ENCODE measurements around the gene RAN.
"Not testable (repeated sequence)": the region's sequence is repeated elsewhere in the genome, so short reads cannot be mapped to it uniquely, and the experiment has no call there.

The RAN gene

DNA sequence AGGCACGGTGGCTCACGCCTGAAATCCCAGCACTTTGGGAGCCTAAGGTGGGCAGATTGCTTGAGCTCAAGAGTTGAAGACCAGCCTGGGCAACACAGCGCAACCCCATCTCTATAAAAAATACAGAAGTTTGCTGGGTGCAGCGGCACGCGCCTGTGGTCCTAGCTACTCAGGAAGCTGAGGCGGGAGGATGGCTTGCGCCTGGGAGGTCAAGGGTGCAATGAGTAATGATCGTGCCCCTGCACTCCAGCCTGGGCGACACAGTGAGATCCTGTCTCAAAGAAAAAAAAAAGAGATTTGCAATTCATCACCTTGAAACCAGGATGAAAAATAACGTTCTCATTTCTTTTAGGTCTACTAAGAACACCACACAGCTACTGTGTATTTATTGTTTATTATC lies 36.9 kb upstream of the RAN start:
- Histone ChIP-seq H3K27me3 (ENCODE audit: insufficient read depth, low read length) (peaks cover 15% of the 10 kb centered on the region; the same call in 1 of the 2 replicates), H3K4me3 (ENCODE audit: low read length) (no peak overlapping the region), H3K4me1 (ENCODE audit: insufficient read depth, low read length) (peaks cover 23% of the 10 kb centered on the region), H3K9me3 (ENCODE audit: insufficient read depth, low read depth, low read length) (no peaks in the 10 kb centered on the region), H3K9ac (ENCODE audit: low read depth, low read length) (no peak overlapping the region), H3K27ac (ENCODE audit: low read depth, low read length) (no peak overlapping the region), H3K36me3 (ENCODE audit: insufficient read depth, low read length) (no peaks in the 10 kb centered on the region)
- 94% methylated on average over 10 of the region's 11 CpGs for WGBS

- 93% methylated on average over 5 of the region's 6 CpGs for WGBS
These were observed 36.4 kb upstream of the RAN start for GRCh38 chr12:130835436-130835835.

DNA sequence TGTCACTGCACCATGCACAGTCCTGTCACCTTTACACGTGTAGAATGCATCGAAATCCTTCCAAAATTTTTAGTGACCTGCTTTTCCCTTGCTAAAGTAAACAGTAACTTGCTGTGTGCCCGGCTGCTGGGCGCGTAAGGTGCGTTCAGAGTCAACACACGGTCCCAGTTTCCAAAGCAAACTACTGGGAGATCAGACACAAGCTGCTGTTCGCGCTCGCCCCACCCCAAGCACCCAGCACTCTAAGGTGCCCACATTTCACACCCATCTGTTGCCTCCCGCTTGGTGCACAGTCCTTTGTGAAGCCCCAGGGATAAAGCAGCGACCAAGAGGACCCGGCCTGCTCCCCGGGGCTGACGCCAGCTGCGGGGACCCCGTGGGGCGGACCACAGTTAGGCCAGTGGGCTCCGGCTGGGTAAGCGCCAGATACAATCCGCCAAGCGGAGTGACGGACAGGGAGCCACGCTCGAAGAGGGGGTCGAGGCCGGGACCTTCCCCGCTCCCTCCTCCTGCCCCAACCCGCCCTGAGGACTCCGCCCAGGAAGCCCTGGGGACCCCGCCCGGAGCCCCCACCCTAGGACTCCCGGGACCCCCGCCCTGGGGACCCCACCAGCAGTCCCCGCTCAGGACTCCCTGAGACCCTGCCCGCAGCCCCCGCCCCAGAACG lies 33.4 kb upstream of the RAN start:
- H3K4me1 ChIP-seq (ENCODE audit: insufficient read depth, low read length), result peaks cover 10% of the 10 kb centered on the region
- H3K9ac ChIP-seq (ENCODE audit: low read depth, low read length), result peak overlapping the region; percentile 67; the same call in 1 of the 2 replicates
- WGBS, result 3% methylated on average over 38 of the region's 38 CpGs

More at GRCh38 chr12:130835436-130835835, 36.4 kb upstream of the RAN start:
- H3K4me3 ChIP-seq (ENCODE audit: low read length), result no peak overlapping the region
- H3K9ac ChIP-seq (ENCODE audit: low read depth, low read length), result no peak overlapping the region
- H3K36me3 ChIP-seq (ENCODE audit: insufficient read depth, low read length), result no peaks in the 10 kb centered on the region
- no peak overlapping the region for H3K27ac ChIP-seq (ENCODE audit: low read depth, low read length)
- H3K9me3 ChIP-seq (ENCODE audit: insufficient read depth, low read depth, low read length), result no peaks in the 10 kb centered on the region
- H3K4me1 ChIP-seq (ENCODE audit: insufficient read depth, low read length), result peaks cover 19% of the 10 kb centered on the region
- H3K27me3 ChIP-seq (ENCODE audit: insufficient read depth, low read length), result peaks cover 17% of the 10 kb centered on the region; the same call in 1 of the 2 replicates

DNA sequence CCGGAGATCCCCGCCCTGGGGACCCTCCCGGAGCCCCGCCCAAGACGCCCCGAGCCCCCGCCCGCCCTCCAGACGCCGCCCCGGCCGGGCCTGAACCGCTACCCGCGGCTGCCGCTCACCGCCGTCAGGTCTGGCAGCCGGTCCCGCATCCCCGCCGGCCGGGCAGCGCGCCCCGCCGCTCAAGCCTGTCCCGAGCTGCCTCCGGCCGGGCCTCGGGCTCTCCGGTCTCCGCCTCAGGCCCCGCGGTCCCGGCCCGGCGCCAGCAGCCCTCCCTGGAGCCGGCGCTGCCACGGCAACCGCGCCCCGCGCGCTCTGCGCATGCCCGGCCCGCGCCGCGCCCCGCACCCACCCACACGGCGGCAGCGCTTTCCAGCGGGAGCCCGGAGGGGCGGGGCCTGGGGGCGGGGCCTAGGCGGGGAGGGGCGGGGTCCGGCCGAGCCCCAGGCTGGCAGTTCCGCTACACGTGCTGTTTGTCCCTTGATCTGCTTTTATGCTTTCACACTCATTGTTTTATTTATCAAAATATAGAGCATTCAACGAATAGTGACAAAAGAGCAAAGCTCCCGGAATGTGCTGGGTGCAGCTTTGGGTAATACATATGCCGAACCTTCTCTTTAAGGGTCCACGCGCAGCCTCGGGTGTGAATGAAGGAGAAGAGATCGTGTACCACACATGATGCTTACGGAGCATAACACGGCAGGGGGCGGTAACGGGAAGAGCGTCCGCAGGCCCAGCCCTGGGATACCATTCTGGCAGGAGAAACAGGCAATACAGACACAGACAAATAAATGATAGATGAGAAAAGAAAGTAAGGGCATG lies 32.7 kb upstream of the RAN start, which contains the start of gene STX2:
TSS of gene STX2 (minus strand) at position 300 of the 819 bp plus-strand sequence. CDS start at position 149, 151 bp downstream.
- no peaks in the 10 kb centered on the region for H3K9me3 ChIP-seq (ENCODE audit: insufficient read depth, low read depth, low read length)
- H3K4me1 ChIP-seq (ENCODE audit: insufficient read depth, low read length), result peaks cover 10% of the 10 kb centered on the region
- 3% methylated on average over 79 of the region's 79 CpGs for WGBS
- H3K36me3 ChIP-seq (ENCODE audit: insufficient read depth, low read length), result no peaks in the 10 kb centered on the region
- peak within 1 kb of the TSS; percentile 91 for H3K4me3 ChIP-seq (ENCODE audit: low read length)
- peak within 1 kb of the TSS; percentile 67; the same call in 1 of the 2 replicates for H3K9ac ChIP-seq (ENCODE audit: low read depth, low read length)
- H3K27me3 ChIP-seq (ENCODE audit: insufficient read depth, low read length), result peaks cover 17% of the 10 kb centered on the region; the same call in 1 of the 2 replicates
- no peak within 1 kb of the TSS; the same call in 1 of the 2 replicates for H3K27ac ChIP-seq (ENCODE audit: low read depth, low read length)

More for the DNA sequence above, 33.4 kb upstream of the RAN start:
- Histone ChIP-seq H3K4me3 (ENCODE audit: low read length) (peak overlapping the region; percentile 91), H3K36me3 (ENCODE audit: insufficient read depth, low read length) (no peaks in the 10 kb centered on the region), H3K9me3 (ENCODE audit: insufficient read depth, low read depth, low read length) (no peaks in the 10 kb centered on the region), H3K27me3 (ENCODE audit: insufficient read depth, low read length) (peaks cover 17% of the 10 kb centered on the region; the same call in 1 of the 2 replicates), H3K27ac (ENCODE audit: low read depth, low read length) (no peak overlapping the region; the same call in 1 of the 2 replicates)

DNA sequence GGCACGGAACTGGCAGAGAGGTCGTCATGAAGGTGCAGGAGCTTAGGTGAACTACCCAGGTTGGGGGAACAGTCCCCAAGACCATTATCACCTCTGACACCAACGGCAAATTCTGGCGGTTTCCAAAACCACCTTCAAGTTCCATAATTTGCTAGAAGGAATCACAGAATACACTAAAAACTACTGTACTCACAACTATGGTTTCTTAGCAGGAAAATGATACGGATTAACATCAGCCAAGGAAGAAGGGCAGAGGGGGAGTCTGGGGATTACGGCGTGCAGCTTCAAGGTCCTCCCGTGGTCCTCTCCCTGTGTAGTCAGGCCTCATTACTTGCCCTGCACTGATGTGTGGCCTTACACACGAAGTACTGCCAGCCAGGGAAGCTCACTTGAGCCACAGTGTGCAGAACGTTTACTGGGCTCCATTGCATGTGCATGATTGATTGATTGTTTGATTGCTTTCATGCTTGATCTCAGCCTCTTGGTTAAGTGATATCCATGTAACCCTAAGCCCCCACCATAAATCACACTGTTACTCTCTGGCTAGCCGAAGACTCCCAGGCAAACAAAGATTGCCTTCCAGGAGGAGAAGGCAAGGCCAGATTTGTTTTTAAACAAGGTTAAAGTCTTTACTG lies 32.0 kb upstream of the RAN start:
- H3K4me3 ChIP-seq (ENCODE audit: low read length), result peak overlapping the region; percentile 46; the same call in 1 of the 2 replicates

DNA sequence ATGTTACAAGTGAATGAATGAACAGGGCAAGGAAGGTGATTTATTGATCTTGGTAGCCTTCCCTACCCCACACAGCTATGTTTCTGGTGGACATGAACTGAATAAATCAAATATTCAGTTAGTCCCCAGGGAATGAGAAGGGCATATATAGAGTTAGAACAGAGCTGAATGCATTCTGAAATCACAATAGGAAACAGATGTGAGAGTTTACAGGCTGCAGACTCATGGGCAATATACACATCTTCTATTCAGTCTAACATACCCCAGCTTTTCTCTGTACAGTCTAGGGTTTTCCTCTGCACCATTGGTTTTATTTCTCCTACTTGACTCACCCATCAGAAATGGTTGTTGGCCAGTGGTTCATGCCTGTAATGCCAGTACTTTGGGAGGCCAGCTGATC lies 25.5 kb upstream of the RAN start:
- H3K4me1 ChIP-seq (ENCODE audit: insufficient read depth, low read length), result peaks cover 17% of the 10 kb centered on the region

More for the DNA sequence above, 32.0 kb upstream of the RAN start:
- no peak overlapping the region for H3K9ac ChIP-seq (ENCODE audit: low read depth, low read length)
- peaks cover 10% of the 10 kb centered on the region for H3K4me1 ChIP-seq (ENCODE audit: insufficient read depth, low read length)
- peaks cover 17% of the 10 kb centered on the region; the same call in 1 of the 2 replicates for H3K27me3 ChIP-seq (ENCODE audit: insufficient read depth, low read length)
- H3K36me3 ChIP-seq (ENCODE audit: insufficient read depth, low read length), result no peaks in the 10 kb centered on the region
- no peak overlapping the region for H3K27ac ChIP-seq (ENCODE audit: low read depth, low read length)
- WGBS, result 80% methylated on average over 11 of the region's 11 CpGs
- H3K9me3 ChIP-seq (ENCODE audit: insufficient read depth, low read depth, low read length), result no peaks in the 10 kb centered on the region

GRCh38 chr12:130847112-130847511 lies 24.8 kb upstream of the RAN start:
- Histone ChIP-seq H3K27me3 (ENCODE audit: insufficient read depth, low read length) (no peaks in the 10 kb centered on the region), H3K9ac (ENCODE audit: low read depth, low read length) (no peak overlapping the region), H3K4me3 (ENCODE audit: low read length) (no peak overlapping the region), H3K27ac (ENCODE audit: low read depth, low read length) (no peak overlapping the region), H3K4me1 (ENCODE audit: insufficient read depth, low read length) (peaks cover 17% of the 10 kb centered on the region), H3K36me3 (ENCODE audit: insufficient read depth, low read length) (no peaks in the 10 kb centered on the region), H3K9me3 (ENCODE audit: insufficient read depth, low read depth, low read length) (peaks cover 4% of the 10 kb centered on the region; the same call in 1 of the 2 replicates)
- 93% methylated on average over 7 of the region's 7 CpGs for WGBS

More for the DNA sequence above, 25.5 kb upstream of the RAN start:
- Histone ChIP-seq H3K9me3 (ENCODE audit: insufficient read depth, low read depth, low read length) (peaks cover 4% of the 10 kb centered on the region; the same call in 1 of the 2 replicates), H3K27ac (ENCODE audit: low read depth, low read length) (no peak overlapping the region), H3K9ac (ENCODE audit: low read depth, low read length) (no peak overlapping the region), H3K27me3 (ENCODE audit: insufficient read depth, low read length) (no peaks in the 10 kb centered on the region), H3K4me3 (ENCODE audit: low read length) (no peak overlapping the region), H3K36me3 (ENCODE audit: insufficient read depth, low read length) (no peaks in the 10 kb centered on the region)

GRCh38 chr12:130848105-130848504 lies 23.8 kb upstream of the RAN start:
- not testable (repeated sequence) for H3K4me3 ChIP-seq (ENCODE audit: low read length); H3K9ac ChIP-seq (ENCODE audit: low read depth, low read length); H3K27ac ChIP-seq (ENCODE audit: low read depth, low read length); H3K9me3 ChIP-seq (ENCODE audit: insufficient read depth, low read depth, low read length); H3K36me3 ChIP-seq (ENCODE audit: insufficient read depth, low read length); H3K27me3 ChIP-seq (ENCODE audit: insufficient read depth, low read length)
- peaks cover 20% of the 10 kb centered on the region for H3K4me1 ChIP-seq (ENCODE audit: insufficient read depth, low read length)
- 97% methylated on average over 6 of the region's 6 CpGs for WGBS

DNA sequence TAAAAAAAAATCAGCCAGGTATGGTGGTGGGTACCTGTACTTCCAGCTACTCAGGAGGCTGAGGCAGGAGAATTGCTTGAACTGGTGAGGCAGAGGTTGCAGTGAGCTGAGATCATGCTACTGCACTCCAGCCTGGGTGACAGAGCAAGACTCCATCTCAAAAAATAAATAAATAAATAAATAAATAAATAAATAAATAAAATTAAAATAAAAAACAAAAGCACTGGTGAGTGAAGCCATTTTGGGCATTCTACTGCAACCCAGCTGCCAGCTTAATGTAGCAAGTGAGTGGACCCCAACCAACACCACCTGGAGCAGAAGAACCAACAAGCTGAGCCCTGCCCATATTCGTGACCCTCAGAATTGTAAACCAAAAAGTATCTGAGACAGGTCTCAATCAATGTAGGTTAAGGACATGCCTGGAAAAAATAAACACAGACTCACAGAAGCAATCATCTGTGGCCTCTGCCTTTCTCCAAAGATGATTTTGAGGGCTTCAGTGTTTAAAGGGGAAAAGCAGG lies 23.0 kb upstream of the RAN start:
- not testable (repeated sequence) for H3K4me3 ChIP-seq (ENCODE audit: low read length); H3K9me3 ChIP-seq (ENCODE audit: insufficient read depth, low read depth, low read length); H3K27me3 ChIP-seq (ENCODE audit: insufficient read depth, low read length); H3K9ac ChIP-seq (ENCODE audit: low read depth, low read length); H3K36me3 ChIP-seq (ENCODE audit: insufficient read depth, low read length)
- Histone ChIP-seq H3K4me1 (ENCODE audit: insufficient read depth, low read length) (peaks cover 22% of the 10 kb centered on the region), H3K27ac (ENCODE audit: low read depth, low read length) (0 out of 2 replicates have a peak overlapping the region, but pooled peaks have one; percentile 90)
- WGBS, result 100% methylated on average over 1 of the region's 1 CpG

GRCh38 chr12:130849561-130850417 lies 22.1 kb upstream of the RAN start:
- H3K27ac ChIP-seq (ENCODE audit: low read depth, low read length), result peak overlapping the region; percentile 90

More at GRCh38 chr12:130849561-130850417, 22.1 kb upstream of the RAN start:
- peaks cover 4% of the 10 kb centered on the region; the same call in 1 of the 2 replicates for H3K9me3 ChIP-seq (ENCODE audit: insufficient read depth, low read depth, low read length)
- no peaks in the 10 kb centered on the region for H3K36me3 ChIP-seq (ENCODE audit: insufficient read depth, low read length)
- H3K9ac ChIP-seq (ENCODE audit: low read depth, low read length), result peak overlapping the region; percentile 63
- peaks cover 23% of the 10 kb centered on the region for H3K4me1 ChIP-seq (ENCODE audit: insufficient read depth, low read length)
- WGBS, result 69% methylated on average over 5 of the region's 7 CpGs
- peak overlapping the region; percentile 27; the same call in 1 of the 2 replicates for H3K4me3 ChIP-seq (ENCODE audit: low read length)
- H3K27me3 ChIP-seq (ENCODE audit: insufficient read depth, low read length), result no peaks in the 10 kb centered on the region
